Effector memory CD4-positive, alpha-beta T cell (primary cell): Measurements from ENCODE around the gene RAB3C.

ENCODE experiments used
- DNase-seq, 3 donors: peaks; one replicate each; pipeline ENCODE4 v3.0.0-alpha.2; 2020
- H3K27ac ChIP-seq: 2 replicates; pipeline ENCODE4 v1.7.0; 2013; ENCODE audit warnings: mild to moderate bottlenecking, low read length, moderate library complexity; ENCODE audit not compliant: insufficient read depth, poor library complexity, severe bottlenecking
- H3K27me3 ChIP-seq: replicated peaks from 2 replicates; pipeline ENCODE4 v1.7.0; 2013; ENCODE audit warnings: mild to moderate bottlenecking, low read length; ENCODE audit not compliant: insufficient read depth, control insufficient read depth, poor library complexity, severe bottlenecking
- H3K36me3 ChIP-seq: 2 replicates; pipeline ENCODE4 v1.7.0; 2013; ENCODE audit warnings: mild to moderate bottlenecking, low read length, moderate library complexity; ENCODE audit not compliant: control insufficient read depth, insufficient read depth
- H3K4me1 ChIP-seq: 2 replicates; pipeline ENCODE4 v1.7.0; 2013; ENCODE audit warnings: low read length, mild to moderate bottlenecking; ENCODE audit not compliant: control insufficient read depth, insufficient read depth, poor library complexity, severe bottlenecking
- H3K4me3 ChIP-seq: 2 replicates; pipeline ENCODE4 v1.7.0; 2013; ENCODE audit warnings: low read length, low read depth, mild to moderate bottlenecking; ENCODE audit not compliant: insufficient read depth, poor library complexity, severe bottlenecking
- H3K9me3 ChIP-seq: 2 replicates; pipeline ENCODE4 v1.7.0; 2013; ENCODE audit warnings: mild to moderate bottlenecking, low read length, moderate library complexity; ENCODE audit not compliant: control insufficient read depth

RAB3C gene

DNA sequence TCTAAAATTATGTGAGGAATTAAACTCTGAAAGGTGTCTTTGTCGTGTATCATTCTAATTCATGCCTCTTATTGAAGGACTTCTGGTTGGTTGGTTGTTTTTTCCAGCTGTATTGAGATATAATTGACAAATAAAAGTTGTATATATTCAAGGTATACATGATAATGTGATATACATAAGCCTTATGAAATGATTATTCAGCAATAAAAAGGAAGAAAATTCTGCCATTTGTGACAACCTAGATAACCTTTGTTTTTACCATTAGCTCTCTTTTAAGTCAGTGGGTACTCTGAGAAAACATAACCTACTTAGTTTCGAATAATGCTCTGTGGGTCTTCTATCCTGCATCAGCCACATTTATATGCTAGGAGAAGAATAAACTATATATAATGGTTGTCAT is 89.6 kb downstream of the RAB3C start:
- Histone ChIP-seq H3K27ac (no peak overlapping the region), H3K9me3 (no peaks in the 10 kb centered on the region), H3K4me1 (no peaks in the 10 kb centered on the region), H3K27me3 (no peaks in the 10 kb centered on the region), H3K4me3 (no peak overlapping the region), H3K36me3 (no peaks in the 10 kb centered on the region)
- DNase-seq, result no peak

DNA sequence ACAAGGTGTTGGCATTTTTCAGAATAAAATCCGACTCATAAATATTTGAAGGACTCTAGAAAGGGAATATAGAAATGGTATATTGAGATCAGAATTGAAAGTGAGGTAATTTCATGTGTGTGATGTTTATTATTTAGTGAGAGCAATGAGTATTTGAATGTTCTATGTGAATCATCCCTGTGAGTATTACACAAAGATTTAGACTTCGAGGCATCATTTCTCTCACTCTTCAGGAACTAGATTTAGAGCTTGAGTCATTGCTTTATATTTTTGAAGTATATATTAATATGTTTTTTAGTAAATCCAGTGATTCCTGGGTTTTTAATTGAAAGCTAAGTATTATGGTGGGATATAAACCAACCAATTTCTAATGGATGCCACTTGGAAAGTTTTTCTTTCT is 91.2 kb downstream of the RAB3C start:
- Histone ChIP-seq H3K27ac (no peak overlapping the region), H3K36me3 (no peaks in the 10 kb centered on the region), H3K27me3 (no peaks in the 10 kb centered on the region), H3K9me3 (no peaks in the 10 kb centered on the region), H3K4me3 (no peak overlapping the region), H3K4me1 (no peaks in the 10 kb centered on the region)
- DNase-seq, result no peak

DNA sequence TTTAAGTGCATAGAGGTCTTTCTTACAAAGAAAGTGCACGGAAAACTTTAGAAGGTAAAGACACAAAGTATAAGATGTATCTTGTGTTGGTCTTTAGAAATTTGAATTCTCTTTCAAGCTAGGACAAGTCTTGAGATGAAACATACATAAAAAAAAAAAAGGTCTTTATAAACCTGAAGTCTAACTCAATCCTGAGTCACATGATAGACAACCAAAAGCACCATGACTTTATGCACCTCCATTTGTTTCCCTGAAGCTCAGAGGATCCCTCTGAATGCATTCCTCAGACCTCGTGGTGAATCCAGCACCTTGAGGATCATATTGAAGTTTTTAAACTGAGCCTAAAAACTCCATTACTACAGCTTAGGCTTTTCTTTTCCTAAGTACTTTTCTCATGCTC is 91.8 kb downstream of the RAB3C start:
- Histone ChIP-seq H3K9me3 (no peaks in the 10 kb centered on the region), H3K27ac (no peak overlapping the region), H3K36me3 (no peaks in the 10 kb centered on the region), H3K4me1 (no peaks in the 10 kb centered on the region), H3K4me3 (no peak overlapping the region), H3K27me3 (no peaks in the 10 kb centered on the region)
- no peak for DNase-seq

DNA sequence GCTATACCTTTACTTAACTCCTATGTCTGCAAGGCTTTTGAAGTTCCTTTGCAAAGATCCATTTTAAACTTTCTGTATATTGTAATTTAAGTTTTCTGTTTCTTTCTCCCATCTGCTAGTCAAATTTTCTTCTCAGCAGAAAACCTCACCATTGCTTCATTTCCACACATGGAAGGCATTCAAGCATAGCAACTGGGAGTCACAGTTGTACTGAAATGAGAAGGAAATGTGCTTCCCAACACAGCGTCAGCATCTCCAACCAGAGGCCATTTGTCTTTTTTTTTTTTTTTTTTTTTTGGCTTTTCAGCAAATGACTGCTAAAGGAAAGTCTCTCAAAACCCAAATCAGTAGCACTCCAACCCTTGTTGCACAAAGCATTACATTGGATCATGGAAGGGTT is 92.5 kb downstream of the RAB3C start:
- Histone ChIP-seq H3K4me3 (no peak overlapping the region), H3K27me3 (no peaks in the 10 kb centered on the region), H3K9me3 (no peaks in the 10 kb centered on the region), H3K4me1 (no peaks in the 10 kb centered on the region), H3K27ac (no peak overlapping the region), H3K36me3 (no peaks in the 10 kb centered on the region)
- no peak for DNase-seq

DNA sequence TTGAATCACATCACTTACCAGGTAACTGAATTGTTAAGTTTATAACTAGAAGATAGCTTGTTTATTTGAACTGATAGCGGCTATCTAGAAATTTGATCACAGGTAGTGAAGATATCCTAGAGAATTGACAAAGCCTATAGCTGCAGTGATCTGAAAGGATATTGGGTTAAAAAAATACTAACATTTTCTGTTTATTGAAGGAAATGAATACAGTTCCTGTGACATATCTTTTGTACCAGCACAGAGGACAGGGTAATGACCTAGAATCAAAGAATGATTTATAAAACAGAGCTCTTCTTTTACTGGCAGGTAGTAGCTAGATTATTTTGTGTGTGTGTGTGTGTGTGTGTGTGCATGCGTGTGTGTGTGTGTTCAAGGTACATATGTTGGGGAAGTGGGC is 94.8 kb downstream of the RAB3C start:
- no peaks in the 10 kb centered on the region for H3K4me1 ChIP-seq
- no peaks in the 10 kb centered on the region for H3K27me3 ChIP-seq
- H3K27ac ChIP-seq, result no peak overlapping the region
- no peak for DNase-seq
- no peak overlapping the region for H3K4me3 ChIP-seq
- H3K36me3 ChIP-seq, result no peaks in the 10 kb centered on the region
- H3K9me3 ChIP-seq, result no peaks in the 10 kb centered on the region

DNA sequence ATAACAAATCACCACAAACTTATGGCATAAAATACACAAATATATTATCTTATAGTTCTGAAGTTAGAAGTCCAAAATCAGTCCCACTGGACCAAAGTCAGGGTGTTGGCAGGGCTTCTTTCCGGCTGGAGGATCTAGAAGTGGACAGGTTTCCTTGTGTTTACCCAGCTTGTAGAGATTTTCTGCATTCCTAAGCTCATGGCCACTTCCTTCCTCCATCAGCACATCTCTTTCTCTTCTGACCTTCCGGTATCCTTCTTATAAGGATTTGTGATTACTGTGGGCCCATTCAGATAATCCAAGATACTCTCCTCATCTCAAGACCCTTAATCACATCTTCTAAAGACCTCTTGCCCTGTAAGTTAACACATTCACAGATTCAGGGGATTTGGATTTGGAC is 97.6 kb downstream of the RAB3C start:
- Histone ChIP-seq H3K27ac (no peak overlapping the region), H3K4me3 (no peak overlapping the region), H3K27me3 (no peaks in the 10 kb centered on the region), H3K36me3 (no peaks in the 10 kb centered on the region), H3K4me1 (no peaks in the 10 kb centered on the region), H3K9me3 (no peaks in the 10 kb centered on the region)
- no peak for DNase-seq

DNA sequence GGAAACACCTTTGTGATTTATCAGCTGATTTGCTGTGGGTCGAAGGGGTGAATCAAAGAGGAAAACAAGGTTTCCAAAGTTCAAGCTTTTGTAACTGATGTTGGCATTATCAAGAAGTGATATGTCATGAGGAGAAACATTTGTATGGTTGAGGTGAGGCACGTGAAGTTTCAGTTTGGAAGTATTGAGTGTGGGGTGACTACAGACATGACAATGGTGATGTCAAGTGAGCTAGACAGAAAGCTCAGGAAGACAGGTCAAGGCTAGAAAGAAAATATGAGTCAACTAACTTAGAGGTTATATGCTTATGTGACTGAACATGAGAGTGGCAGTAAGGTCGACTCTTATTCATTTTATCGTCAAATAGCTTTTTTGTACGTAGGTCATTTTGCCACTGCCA is 99.1 kb downstream of the RAB3C start:
- Histone ChIP-seq H3K4me3 (no peak overlapping the region), H3K36me3 (no peaks in the 10 kb centered on the region), H3K9me3 (no peaks in the 10 kb centered on the region), H3K4me1 (no peaks in the 10 kb centered on the region), H3K27me3 (no peaks in the 10 kb centered on the region), H3K27ac (no peak overlapping the region)
- no peak for DNase-seq

DNA sequence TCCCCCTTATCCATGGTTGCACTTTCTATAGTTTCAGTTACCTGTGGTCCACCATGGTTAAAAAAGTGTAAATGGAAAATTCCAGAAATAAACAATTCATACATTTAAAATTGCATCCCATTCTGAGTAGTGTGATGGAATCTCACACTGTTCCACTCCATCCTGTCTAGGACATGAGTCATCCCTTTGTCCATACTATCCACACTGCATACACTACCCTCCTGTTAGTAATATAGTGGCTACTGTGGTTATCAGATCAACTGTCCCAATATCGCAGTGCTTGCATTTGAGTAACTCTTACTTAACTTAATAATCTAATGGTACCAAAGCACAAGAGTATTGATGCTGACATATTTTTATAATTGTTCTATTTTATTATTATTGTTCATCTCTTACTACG is 100.7 kb downstream of the RAB3C start:
- Histone ChIP-seq H3K4me3 (no peak overlapping the region), H3K9me3 (no peaks in the 10 kb centered on the region), H3K27ac (no peak overlapping the region), H3K27me3 (peaks cover under 1% of the 10 kb centered on the region), H3K4me1 (no peaks in the 10 kb centered on the region), H3K36me3 (no peaks in the 10 kb centered on the region)
- no peak for DNase-seq

DNA sequence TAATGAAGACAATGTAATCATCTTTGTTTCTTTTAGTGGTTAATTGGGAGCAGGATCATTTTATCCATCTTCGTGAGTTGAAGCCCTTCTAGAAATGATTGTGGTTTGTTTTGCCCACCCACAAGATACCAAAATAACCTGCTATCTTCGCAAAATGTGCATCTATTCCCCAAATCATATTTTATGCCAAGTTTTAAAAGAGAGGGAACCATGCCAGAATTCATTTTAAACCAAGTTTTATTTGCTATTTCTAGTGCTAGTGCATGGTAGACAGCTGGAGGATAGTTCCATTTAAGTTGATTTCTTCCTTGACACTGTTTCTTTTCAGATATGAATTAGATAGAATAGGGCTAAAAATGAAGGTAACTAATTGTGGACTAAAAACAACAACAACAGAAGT is 104.2 kb downstream of the RAB3C start:
- H3K9me3 ChIP-seq, result no peaks in the 10 kb centered on the region
- no peaks in the 10 kb centered on the region for H3K4me1 ChIP-seq
- no peaks in the 10 kb centered on the region for H3K36me3 ChIP-seq
- H3K4me3 ChIP-seq, result no peak overlapping the region
- DNase-seq, result no peak
- peaks cover 4% of the 10 kb centered on the region for H3K27me3 ChIP-seq
- H3K27ac ChIP-seq, result no peak overlapping the region

DNA sequence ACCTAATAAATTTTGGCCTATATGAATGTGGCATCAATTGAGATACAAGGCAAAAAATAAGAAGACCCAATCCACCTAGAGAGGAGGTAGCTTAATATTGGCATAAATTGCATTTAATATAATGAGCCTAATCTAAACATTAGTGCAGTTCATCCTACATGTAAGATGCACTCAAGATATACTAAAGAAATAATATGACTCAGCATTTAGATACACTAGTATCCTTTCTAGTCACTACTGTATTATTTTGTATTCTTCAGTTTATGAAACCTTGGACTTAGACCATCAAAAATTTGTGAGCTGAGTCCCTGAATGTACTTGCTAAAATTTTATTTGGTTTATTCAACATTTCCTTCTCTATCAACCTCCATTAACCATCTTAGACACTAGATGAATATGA is 104.7 kb downstream of the RAB3C start:
- Histone ChIP-seq H3K27me3 (peaks cover 4% of the 10 kb centered on the region), H3K4me3 (no peak overlapping the region), H3K4me1 (no peaks in the 10 kb centered on the region), H3K27ac (no peak overlapping the region), H3K36me3 (no peaks in the 10 kb centered on the region), H3K9me3 (no peaks in the 10 kb centered on the region)
- no peak for DNase-seq
